Left ventricle myocardium superior (tissue), 1 donor: ENCODE results near the gene UPK1A. TPM values are rescaled to one million over a fixed set of nuclear protein-coding genes. Genes with fewer than 3 reads are reported as not detected.
A peak's percentile ranks its signal among the peaks of the same experiment; 100 is the strongest.
"Not testable (repeated sequence)": the region's sequence is repeated elsewhere in the genome, so short reads cannot be mapped to it uniquely, and the experiment has no call there.

ENCODE experiments used
- ATAC-seq: fragments of 200-7000 bp; cut with Tn5 transposase; one replicate; pipeline ENCODE4 v1.9.1; 2020; ENCODE audit warnings: mild to moderate bottlenecking, moderate library complexity
- DNase-seq: peaks from one replicate; pipeline ENCODE4 v3.0.0-alpha.2; 2020
- intact Hi-C: fragments of 100-400 bp; cut with micrococcal nuclease; formaldehyde crosslinking; loops from one replicate; pipeline ENCODE4 v1.11.0; 2022
- total RNA-seq: library from RNA; stranded (reverse); fragmentation: NEBNext Ultra II Directional; extraction: Animal tissue kit (Norgen Biotek cat#: 25700); gene quantifications from one replicate; pipeline ENCODE4 v1.2.1, GENCODE V29; 2021
- donor health status: DM: no; HTN: yes; CAD: no; lungs with severe emphysema.

Gene UPK1A
- total RNA-seq, 1 donor from 2014 or later, result not detected

GRCh38 chr19:35671818-35672217, 5.5 kb downstream of the UPK1A start:
- intact Hi-C loops, result no loop called here
- ATAC-seq, result no peak

GRCh38 chr19:35673121-35673804, 6.9 kb downstream of the UPK1A start:
- ATAC-seq (peak; percentile 65), DNase-seq (peak; percentile 52)
- intact Hi-C loops, result no loop called here

More at GRCh38 chr19:35671818-35672217, 5.5 kb downstream of the UPK1A start:
- no peak for DNase-seq

GRCh38 chr19:35675589-35676140, 9.3 kb downstream of the UPK1A start:
- DNase-seq, result no peak
- intact Hi-C loops, result no loop called here
- no peak for ATAC-seq

GRCh38 chr19:35689836-35690235, 23.5 kb downstream of the UPK1A start:
- ATAC-seq (no peak), DNase-seq (no peak)
- intact Hi-C loops, result no loop called here

- DNase-seq, intact Hi-C loops, ATAC-seq: not testable (repeated sequence)
Measured at GRCh38 chr19:35691106-35691505, 24.8 kb downstream of the UPK1A start.

GRCh38 chr19:35692010-35692409, 25.7 kb downstream of the UPK1A start:
- no peak for ATAC-seq
- intact Hi-C loops, result no loop called here
- no peak for DNase-seq

- DNase-seq (no peak), ATAC-seq (peak; percentile 29)
- intact Hi-C loops, result no loop called here
Measured at GRCh38 chr19:35693422-35693821, 27.1 kb downstream of the UPK1A start.

- intact Hi-C loops, result no loop called here
- peak; percentile 100 for ATAC-seq
- peak; percentile 88 for DNase-seq
Measured at GRCh38 chr19:35693835-35694599, 27.7 kb downstream of the UPK1A start.

- intact Hi-C loops, result no loop called here
- no peak for ATAC-seq
- DNase-seq, result no peak
Measured at GRCh38 chr19:35695895-35696422, 29.6 kb downstream of the UPK1A start.

- ATAC-seq (no peak), DNase-seq (no peak)
- intact Hi-C loops, result no loop called here
Measured at GRCh38 chr19:35696835-35697234, 30.5 kb downstream of the UPK1A start.

- DNase-seq (peak; percentile 97), ATAC-seq (peak; percentile 100)
- intact Hi-C loops, result no loop called here
Measured at GRCh38 chr19:35702223-35703012, 36.1 kb downstream of the UPK1A start.

- ATAC-seq, result no peak
- intact Hi-C loops, result no loop called here
- no peak for DNase-seq
Measured at GRCh38 chr19:35703343-35703742, 37.0 kb downstream of the UPK1A start.

GRCh38 chr19:35704218-35704617, 37.9 kb downstream of the UPK1A start, which contains the start of gene ZBTB32:
ZBTB32 (plus strand) TSS chr19:35704558; CDS start chr19:35714627, 10,069 bp downstream.
- intact Hi-C loops, result no loop called here
- ATAC-seq, result peak; percentile 14
- peak; percentile 56 for DNase-seq

- DNase-seq (no peak), ATAC-seq (no peak)
- intact Hi-C loops, result no loop called here
Measured at GRCh38 chr19:35708391-35708790, 42.1 kb downstream of the UPK1A start.

- ATAC-seq (no peak), DNase-seq (no peak)
- intact Hi-C loops, result no loop called here
Measured at GRCh38 chr19:35710784-35711723, 44.7 kb downstream of the UPK1A start.

- ATAC-seq (no peak), DNase-seq (no peak)
- intact Hi-C loops, result no loop called here
Measured at GRCh38 chr19:35712567-35713505, 46.5 kb downstream of the UPK1A start.

- ATAC-seq (no peak), DNase-seq (no peak)
- intact Hi-C loops, result no loop called here
Measured at GRCh38 chr19:35713506-35713850, 47.2 kb downstream of the UPK1A start.
